Limb (tissue), 2 donors: ENCODE measurements around the gene ARHGAP26.
A peak's percentile ranks its signal among the peaks of the same experiment; 100 is the strongest.

ENCODE experiments used
- DNase-seq, 2 donors: peaks; one replicate each; pipeline ENCODE4 v3.0.0-alpha.2; 2016; ENCODE audit errors: extremely low spot score in 2 of 2

Gene ARHGAP26

DNA sequence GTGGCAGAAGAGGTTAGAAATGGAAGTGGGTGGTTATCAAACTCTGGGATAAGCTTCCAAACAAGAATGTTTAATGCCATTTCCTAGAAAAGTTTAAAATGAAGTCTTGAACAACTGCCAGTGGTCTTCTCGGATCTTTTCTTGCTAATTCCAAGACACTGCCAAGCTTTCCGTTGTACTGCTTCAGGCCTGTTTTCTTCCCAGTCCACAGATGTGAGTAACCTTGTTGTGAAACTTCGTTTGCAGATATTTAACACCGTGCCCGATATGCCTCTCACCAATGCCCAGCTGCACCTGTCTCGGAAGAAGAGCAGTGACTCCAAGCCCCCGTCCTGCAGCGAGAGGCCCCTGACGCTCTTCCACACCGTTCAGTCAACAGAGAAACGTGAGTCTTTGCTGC lies 363.5 kb downstream of the ARHGAP26 start:
- peak in 1 of 2 donors; percentile 55 for DNase-seq

DNA sequence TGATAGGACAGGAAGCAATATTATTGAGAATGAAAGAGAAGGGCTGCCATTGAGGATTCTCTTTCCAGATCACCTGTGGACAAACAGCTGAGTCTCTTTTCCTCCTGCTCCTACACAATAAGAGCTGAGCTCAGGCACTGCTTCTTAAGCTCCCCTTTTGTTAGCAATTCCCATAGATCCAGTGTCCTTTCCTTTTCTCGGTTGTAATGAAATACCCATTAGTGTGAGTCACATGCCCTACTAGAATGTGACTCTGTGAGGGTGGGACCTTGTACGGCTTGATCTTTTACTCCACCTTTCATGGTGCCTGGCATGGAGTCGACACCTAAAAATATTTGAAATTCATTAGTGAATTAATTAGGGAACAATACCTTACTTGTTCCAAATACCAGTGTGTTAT lies 364.1 kb downstream of the ARHGAP26 start:
- no peak for DNase-seq

DNA sequence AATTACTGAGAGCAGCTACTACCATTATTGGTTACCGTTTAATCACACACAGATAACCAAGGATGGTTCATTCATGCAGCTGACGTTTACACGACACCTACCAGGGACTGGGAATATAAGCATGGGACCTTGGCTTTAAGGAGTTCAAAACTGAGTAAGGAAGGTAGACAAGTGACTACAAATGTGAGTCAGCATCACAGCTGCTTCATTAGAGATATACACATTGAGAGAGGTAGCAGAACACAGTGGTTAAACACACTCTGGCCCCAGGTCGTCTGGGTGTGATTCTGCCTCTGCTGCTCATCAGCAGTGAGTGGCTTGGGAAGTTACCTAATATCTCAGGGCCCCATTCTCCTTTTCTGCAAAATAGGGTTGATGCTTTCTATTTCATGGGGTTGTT lies 364.7 kb downstream of the ARHGAP26 start:
- no peak for DNase-seq

DNA sequence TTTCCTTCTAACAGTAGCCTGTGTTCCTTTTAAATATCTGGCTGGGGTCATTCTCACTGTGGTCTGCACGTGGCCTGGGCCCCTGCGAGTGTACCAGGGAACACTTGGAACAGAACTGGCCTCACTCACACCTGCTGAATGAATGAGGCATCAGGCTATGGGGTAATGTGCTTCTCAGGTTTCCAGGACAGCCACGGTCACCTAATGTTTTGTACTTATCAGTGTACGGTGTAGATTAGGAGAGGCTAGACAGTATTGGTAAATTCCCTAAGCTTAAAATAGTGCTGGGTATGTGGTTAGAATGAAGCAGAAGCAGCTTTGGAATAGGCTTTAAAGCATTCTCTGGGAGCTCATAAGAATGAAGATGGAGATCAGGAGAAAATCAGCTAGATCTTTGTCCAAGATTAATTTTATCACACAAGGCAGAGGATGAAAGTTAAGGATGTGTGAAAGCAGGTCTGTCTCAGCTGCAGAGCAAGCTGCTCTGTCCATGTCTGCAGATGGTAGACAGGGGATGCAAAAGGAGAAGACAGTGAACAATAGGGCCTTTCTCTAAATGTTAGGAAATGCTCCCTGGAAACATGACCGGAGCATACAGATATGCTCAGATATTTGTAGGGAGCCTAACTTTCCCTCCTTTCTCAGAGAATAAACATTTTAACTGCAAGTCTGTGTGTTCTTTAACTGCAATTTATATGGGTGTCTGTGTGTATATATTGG lies 365.8 kb downstream of the ARHGAP26 start:
- DNase-seq: no peak

GRCh38 chr5:143138839-143139238 lies 368.7 kb downstream of the ARHGAP26 start:
- DNase-seq: no peak

DNA sequence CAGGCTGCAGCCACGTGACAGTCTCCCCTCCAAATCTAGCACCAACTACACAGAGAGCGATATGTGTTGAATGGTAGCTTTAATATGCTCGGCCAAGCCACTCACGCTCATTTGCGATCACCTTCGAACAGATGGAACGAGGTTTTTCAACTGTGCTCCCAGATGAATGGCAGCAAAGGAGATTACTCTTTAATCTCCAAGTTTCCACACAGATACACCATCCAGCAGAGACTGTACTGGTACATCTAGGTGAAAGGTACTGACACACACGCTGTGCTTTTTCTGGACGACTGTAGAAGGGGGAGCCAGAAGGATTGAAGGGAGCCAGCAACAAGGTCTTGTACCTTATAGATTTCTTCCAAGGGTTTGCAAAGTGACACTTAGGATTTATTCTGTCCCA lies 369.4 kb downstream of the ARHGAP26 start:
- no peak for DNase-seq

DNA sequence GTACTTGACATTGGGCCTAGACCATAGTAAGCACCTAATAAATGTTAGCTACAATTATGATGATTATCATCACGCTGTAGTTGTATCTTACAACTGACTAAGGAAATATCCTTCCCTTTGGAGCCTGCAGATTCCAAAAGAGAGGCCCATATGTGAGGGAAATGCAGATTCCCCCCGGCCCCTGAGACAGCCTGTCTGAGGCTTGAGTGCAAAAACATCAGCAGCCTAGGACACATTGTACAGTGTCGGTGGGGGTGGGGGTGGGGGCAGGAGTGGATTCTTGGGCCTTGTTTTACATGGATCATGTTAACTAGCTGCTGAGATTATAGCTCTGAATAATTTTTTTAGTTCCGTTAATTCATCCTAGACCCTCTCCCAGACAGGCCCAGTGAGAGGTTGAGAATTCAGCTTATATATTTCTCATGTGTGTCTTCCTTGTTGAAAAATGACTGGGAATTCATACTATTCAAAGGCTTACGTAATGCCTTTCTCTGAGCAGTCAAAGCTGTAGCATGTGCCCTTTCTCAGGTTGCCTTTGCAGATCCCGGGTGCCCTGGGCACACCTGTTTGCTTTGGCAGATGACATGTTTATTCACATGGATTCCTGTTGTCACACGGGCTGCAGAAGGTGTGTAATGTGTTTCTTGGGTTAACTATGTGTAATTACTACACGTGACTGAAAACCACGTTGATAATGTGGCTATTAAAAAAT lies 370.5 kb downstream of the ARHGAP26 start:
- no peak for DNase-seq

DNA sequence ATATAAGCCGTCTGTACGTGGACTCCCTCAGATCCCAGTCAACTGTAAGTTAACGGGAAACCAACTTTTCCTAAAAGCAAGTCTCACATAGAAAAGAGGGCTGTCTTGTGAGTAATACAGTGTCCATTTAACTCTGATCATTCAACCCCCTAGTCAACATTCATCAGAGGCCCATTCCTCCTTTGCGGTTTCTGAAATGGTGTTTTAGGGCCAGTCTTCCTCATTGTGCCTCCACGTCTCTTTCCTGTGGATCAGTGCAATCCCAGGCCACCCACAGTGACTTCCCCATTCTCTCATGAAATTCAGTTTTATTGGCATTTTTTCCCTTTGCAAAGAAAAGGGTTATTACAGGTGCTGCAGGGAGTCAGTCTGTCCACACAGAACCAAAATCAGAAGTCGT lies 371.5 kb downstream of the ARHGAP26 start:
- DNase-seq: no peak

GRCh38 chr5:143142596-143143435 lies 372.6 kb downstream of the ARHGAP26 start:
- DNase-seq: peak in 1 of 2 donors; percentile 55

DNA sequence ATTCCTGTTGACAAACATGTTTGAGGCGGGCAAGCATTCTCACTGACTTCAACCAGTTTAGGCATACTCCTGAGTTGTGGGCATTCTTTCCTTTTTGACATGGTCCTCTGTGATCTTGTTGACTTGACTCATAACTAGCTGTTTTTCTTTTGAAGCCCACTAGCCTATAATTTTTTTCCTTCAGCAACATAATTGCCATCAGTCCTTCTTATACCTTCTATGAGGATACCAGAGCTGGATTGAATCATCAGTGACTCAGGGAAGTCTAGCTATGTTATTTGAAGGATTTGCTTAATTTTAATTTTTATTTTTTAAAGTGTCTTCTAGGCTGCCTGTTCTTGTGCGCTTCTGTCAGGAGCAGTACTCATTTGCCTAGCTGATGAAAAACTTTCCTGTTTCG lies 373.8 kb downstream of the ARHGAP26 start:
- no peak for DNase-seq

GRCh38 chr5:143145243-143146160 lies 375.3 kb downstream of the ARHGAP26 start:
- no peak for DNase-seq

DNA sequence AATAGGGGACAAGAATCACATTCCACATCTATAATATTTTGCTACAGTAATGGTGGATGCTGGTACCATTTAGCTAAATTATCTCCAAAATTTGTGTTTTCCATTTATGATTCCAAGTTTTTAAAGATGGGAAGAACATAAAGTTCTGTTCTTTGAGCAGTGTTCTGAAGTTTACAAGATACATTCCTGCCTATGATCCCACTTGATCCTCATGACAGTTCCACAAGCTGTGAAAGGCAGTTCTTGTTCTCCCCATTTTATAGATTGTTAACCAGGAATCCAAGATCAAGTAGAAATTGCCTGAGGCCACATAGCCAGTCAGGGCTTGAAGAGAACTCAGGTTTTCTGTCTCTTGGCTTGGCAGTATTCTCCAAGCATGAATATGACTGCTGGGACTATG lies 376.0 kb downstream of the ARHGAP26 start:
- DNase-seq: no peak

DNA sequence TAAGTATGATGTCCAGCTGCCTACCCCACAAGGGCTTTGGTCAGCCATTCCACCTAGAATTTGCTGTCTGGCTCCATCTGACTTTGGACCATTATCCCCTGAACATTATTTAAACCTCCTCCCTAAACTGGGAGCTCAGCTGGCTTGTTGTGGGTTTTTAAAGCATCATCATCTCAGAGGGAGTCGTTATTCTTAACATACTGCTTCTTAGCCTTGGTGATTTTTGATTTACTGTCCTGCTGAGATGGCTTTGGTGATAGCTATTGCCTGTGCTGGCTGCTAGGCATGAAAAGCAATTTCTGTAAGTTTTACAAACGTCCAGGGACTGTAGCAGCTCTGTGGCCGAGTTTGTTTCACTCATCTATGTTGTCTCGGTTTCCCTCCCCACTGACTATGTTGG lies 377.2 kb downstream of the ARHGAP26 start:
- DNase-seq: no peak

GRCh38 chr5:143147902-143148301 lies 377.7 kb downstream of the ARHGAP26 start:
- no peak for DNase-seq

- no peak for DNase-seq
Measured at GRCh38 chr5:143148771-143149170, 378.6 kb downstream of the ARHGAP26 start.

DNA sequence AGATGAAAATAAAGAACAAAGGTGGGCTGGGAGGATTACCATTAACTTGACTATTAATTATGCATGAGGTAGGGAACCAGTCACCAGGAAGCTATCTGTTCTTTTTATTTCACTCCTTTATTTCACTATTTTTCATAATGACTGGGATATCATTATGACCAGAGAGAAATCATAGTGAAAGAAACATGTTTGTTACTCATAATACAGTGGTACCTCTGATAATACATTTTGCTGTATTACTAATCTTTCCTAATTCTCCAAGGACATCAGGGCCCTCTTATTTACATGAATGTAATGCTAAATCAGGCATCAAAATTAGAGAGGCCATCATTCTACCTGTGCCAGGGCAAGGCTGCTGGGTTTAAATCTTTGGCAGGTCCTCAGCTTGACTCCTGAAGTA lies 379.6 kb downstream of the ARHGAP26 start:
- no peak for DNase-seq

DNA sequence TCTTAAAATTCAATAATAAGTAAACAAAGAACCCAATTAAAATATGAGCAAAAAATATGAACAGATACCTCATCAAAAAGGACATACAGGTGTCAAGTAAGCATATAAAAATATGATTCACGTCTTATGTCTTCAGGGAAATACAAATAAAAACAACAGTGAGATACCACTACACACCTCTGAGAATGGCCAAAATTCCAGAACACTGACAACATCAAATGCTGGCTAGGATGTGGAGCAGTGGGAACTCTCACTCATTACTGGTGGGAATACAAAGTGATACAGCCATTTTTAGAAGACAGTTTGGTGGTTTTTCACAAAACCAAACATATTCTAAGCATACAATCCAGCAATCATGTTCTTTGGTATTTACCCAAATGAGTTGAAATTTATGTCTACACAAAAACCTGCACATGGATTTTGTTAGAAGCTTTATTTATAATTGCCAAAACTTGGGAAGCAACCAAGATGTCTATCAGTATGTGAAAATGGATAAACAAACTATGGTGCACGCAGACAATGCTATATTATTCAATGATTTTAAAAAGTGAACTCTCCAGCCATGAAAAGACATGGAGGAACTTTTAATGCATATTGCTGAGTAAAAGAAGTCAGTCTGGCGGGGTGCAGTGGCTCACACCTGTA lies 381.0 kb downstream of the ARHGAP26 start:
- no peak for DNase-seq

GRCh38 chr5:143152445-143152844 lies 382.3 kb downstream of the ARHGAP26 start:
- DNase-seq: no peak

DNA sequence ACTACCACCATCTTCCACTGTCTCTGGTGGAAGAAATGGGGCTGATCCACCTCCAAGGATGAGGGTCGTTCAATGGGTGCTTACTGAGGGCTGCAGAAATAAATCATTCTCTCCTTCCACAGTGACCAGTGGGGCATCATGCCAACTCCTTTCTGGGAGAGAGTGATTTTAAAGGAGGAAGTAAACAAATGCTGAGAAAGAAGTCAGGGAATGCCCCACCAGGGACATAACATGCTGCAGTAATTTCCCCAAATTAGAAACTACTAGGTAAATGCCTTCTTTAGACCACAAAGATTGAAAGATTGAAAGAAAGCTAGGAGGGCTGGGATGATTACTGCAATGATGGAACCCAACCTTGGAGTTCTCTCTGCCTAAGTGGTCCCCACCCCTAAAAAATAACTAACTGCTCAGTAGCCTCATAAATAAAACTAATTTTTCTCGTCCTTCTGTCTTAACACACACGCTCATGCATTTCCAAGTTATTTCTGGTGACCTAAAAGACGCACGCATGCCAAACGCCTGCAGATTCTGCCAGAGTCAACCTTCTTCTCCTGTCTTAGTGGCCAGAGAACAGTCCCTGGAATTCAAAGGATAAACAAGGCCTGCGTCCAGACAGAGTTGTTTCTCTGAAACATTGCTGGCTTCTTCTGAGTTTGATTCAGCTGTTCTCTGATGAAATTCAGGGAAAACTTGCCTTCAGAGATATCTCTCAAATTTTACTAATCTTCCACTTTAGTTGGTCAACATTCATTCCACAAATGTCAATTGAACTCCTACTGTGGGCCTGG lies 383.3 kb downstream of the ARHGAP26 start:
- peak in 1 of 2 donors; percentile 36 for DNase-seq
